COLO668 (cell line): ENCODE measurements around the gene C12orf56.
"Not testable (repeated sequence)": the region's sequence is repeated elsewhere in the genome, so short reads cannot be mapped to it uniquely, and the experiment has no call there.

Experiments
- DNase-seq: peaks from one replicate; lab custom pipeline; 2025; ENCODE audit not compliant: unreplicated experiment; lab: John Stamatoyannopoulos, UW

Gene C12orf56

GRCh38 chr12:64318605-64319004, 72.0 kb downstream of the C12orf56 start:
- DNase-seq = no peak

- DNase-seq = no peak
Observed at GRCh38 chr12:64311877-64312276, 78.7 kb downstream of the C12orf56 start.

- no peak for DNase-seq
Observed at GRCh38 chr12:64304571-64304970, 86.0 kb downstream of the C12orf56 start.

- DNase-seq = no peak
Observed at GRCh38 chr12:64299628-64300027, 90.9 kb downstream of the C12orf56 start.

GRCh38 chr12:64296301-64296700, 94.3 kb downstream of the C12orf56 start:
- no peak for DNase-seq

- DNase-seq = no peak
Observed at GRCh38 chr12:64293654-64294364, 96.7 kb downstream of the C12orf56 start.

GRCh38 chr12:64293174-64293573, 97.4 kb downstream of the C12orf56 start:
- DNase-seq = not testable (repeated sequence)

GRCh38 chr12:64286521-64286920, 104.0 kb downstream of the C12orf56 start:
- DNase-seq = no peak

GRCh38 chr12:64284256-64284655, 106.3 kb downstream of the C12orf56 start:
- no peak for DNase-seq

- DNase-seq = no peak
Observed at GRCh38 chr12:64278421-64278820, 112.1 kb downstream of the C12orf56 start.

GRCh38 chr12:64273527-64274403, 116.8 kb downstream of the C12orf56 start:
- DNase-seq = peak; percentile 15

GRCh38 chr12:64270411-64270810, 120.1 kb downstream of the C12orf56 start:
- no peak for DNase-seq

- DNase-seq = no peak
Observed at GRCh38 chr12:64269161-64269560, 121.4 kb downstream of the C12orf56 start.

- DNase-seq = no peak
Observed at GRCh38 chr12:64268409-64268808, 122.1 kb downstream of the C12orf56 start.

GRCh38 chr12:64265839-64266238, 124.7 kb downstream of the C12orf56 start:
- no peak for DNase-seq

GRCh38 chr12:64261813-64262212, 128.7 kb downstream of the C12orf56 start:
- DNase-seq = no peak

- peak; percentile 23 for DNase-seq
Observed at GRCh38 chr12:64258576-64258975, 132.0 kb downstream of the C12orf56 start.

GRCh38 chr12:64256166-64256800, 134.3 kb downstream of the C12orf56 start:
- DNase-seq = no peak

- DNase-seq = no peak
Observed at GRCh38 chr12:64255249-64255648, 135.3 kb downstream of the C12orf56 start.

- DNase-seq = no peak
Observed at GRCh38 chr12:64253356-64253755, 137.2 kb downstream of the C12orf56 start.

- no peak for DNase-seq
Observed at GRCh38 chr12:64252681-64253080, 137.9 kb downstream of the C12orf56 start.

GRCh38 chr12:64243809-64244208, 146.7 kb downstream of the C12orf56 start:
- DNase-seq = no peak
